ENCODE data around the gene NT5C2. TPM values are rescaled to one million over a fixed set of nuclear protein-coding genes. Genes with fewer than 3 reads are reported as not detected.

The NT5C2 gene
- total RNA-seq, 1 experiment from 2014 or later = 91.2 TPM

DNA sequence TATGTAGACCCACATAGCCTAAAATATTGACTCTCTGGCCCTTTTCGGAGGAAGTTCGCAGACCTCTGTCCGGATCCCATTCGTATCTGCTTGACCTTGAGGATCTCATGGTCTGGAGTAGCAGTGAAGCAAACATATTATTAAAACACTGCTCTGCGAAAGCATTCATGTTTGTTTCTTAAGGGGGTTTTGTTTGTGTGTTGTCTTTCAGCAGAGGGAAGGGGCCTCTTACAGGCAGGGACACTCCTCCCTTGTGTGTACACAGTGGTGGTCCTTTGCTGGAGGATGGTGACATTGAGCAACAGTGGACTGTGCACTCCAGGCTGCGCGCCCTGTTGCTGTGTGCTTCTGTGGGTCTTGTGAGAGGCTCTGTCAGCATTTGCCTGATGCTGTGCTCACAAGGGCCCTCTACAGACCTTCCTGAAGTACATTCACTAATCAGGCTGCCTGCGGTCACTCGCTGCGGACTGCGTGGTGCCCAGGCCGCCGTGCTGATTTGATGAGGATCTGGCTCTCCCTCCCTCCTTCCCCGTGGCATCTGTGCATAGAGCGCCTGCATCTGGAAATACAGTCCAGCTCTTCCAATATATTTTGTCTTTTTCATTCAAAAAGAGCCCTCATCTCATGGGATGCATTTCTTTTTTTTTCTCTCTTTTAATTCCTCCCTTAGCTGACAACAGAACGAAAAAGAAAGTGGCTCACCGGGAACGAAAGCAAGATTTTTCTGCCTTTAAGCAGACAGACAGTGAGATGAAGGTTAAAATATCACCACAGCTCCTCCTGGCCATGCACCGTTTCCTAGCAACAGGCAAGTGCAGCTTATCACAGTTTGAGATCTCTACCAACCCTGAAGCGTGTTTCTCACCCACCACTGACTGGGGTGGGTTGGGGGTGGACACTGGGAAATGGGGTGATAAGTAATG lies 139.2 kb downstream of the NT5C2 start:
- Mint-ChIP-seq H3K36me3 (ENCODE audit: insufficient read depth, unreplicated experiment) (no peaks in the 10 kb centered on the region), H3K9me3 (ENCODE audit: unreplicated experiment) (no peaks in the 10 kb centered on the region), H3K27ac (ENCODE audit: unreplicated experiment) (no peak overlapping the region), H3K4me3 (ENCODE audit: unreplicated experiment) (peak overlapping the region; percentile 13), H3K4me1 (ENCODE audit: low read depth, unreplicated experiment) (peaks cover 10% of the 10 kb centered on the region), H3K27me3 (ENCODE audit: insufficient read depth, unreplicated experiment) (no peaks in the 10 kb centered on the region)
- TF ChIP-seq, protein P1, sequence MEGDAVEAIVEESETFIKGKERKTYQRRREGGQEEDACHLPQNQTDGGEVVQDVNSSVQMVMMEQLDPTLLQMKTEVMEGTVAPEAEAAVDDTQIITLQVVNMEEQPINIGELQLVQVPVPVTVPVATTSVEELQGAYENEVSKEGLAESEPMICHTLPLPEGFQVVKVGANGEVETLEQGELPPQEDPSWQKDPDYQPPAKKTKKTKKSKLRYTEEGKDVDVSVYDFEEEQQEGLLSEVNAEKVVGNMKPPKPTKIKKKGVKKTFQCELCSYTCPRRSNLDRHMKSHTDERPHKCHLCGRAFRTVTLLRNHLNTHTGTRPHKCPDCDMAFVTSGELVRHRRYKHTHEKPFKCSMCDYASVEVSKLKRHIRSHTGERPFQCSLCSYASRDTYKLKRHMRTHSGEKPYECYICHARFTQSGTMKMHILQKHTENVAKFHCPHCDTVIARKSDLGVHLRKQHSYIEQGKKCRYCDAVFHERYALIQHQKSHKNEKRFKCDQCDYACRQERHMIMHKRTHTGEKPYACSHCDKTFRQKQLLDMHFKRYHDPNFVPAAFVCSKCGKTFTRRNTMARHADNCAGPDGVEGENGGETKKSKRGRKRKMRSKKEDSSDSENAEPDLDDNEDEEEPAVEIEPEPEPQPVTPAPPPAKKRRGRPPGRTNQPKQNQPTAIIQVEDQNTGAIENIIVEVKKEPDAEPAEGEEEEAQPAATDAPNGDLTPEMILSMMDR (IDR thresholded peaks at IDR 0.05; ENCODE audit: insufficient read depth in 1 of 2, low read depth in 1 of 2, low read length in 1 of 2, severe bottlenecking in 1 of 2, unreplicated experiment in 1 of 2) = peak; percentile 34 to 63
- Histone ChIP-seq H3K27me3 (replicated peaks; ENCODE audit: control insufficient read depth, insufficient read depth, low read length) (no peaks in the 10 kb centered on the region), H3K36me3 (ENCODE audit: control insufficient read depth, insufficient read depth, low read length) (no peaks in the 10 kb centered on the region), H3K4me3 (ENCODE audit: low read depth, low read length) (no peak overlapping the region), H3K9me3 (no peaks in the 10 kb centered on the region), H3K4me1 (peaks cover 7% of the 10 kb centered on the region; the same call in 1 of the 2 replicates)
- DNase-seq = peak; percentile 61 to 75
- POLR2A ChIA-PET = no interaction called here
- CTCF ChIA-PET = interaction anchor here (0.6 kb wide), 1 partner anchor 136 kb away, joined by 3 read pairs; the partner anchor contains the start of gene CNNM2
- no TSS peak for BruUV-seq (replicated peaks)
- intact Hi-C loops (cut with micrococcal nuclease; ENCODE audit: unreplicated experiment) = loop anchor here (1.0 kb wide), 1 partner anchor 137 kb away; no protein-coding TSS in a partner anchor

DNA sequence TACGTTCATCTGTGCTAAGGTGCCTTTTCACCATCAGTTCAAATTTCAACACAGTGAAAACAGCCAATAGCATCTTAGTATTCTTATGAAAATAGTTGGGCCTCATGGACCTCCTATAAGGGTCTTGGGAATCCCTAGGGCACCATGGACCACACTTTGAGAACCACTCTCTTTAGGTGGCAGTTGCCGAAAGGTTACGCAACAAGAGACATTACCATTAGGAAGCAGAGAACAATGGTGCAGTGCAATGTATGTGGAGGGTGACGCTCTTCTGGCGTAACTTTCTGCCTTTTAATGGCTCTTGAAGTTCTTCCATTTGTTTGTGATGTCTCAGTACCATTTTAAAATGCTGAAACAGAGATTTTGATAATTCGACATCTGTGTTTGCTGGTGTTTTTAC lies 143.8 kb downstream of the NT5C2 start:
- no peak for DNase-seq
- ChIA-PET CTCF (interaction anchor here (0.6 kb wide), 1 partner anchor 82 kb away, joined by 3 read pairs; no protein-coding TSS in a partner anchor), POLR2A (no interaction called here)
- no peaks in the 10 kb centered on the region for H3K36me3 ChIP-seq (ENCODE audit: control insufficient read depth, insufficient read depth, low read length)
- Mint-ChIP-seq H3K36me3 (ENCODE audit: insufficient read depth, unreplicated experiment) (no peaks in the 10 kb centered on the region), H3K4me1 (ENCODE audit: low read depth, unreplicated experiment) (peaks cover 7% of the 10 kb centered on the region), H3K4me3 (ENCODE audit: unreplicated experiment) (no peak overlapping the region), H3K27ac (ENCODE audit: unreplicated experiment) (no peak overlapping the region), H3K27me3 (ENCODE audit: insufficient read depth, unreplicated experiment) (no peaks in the 10 kb centered on the region), H3K9me3 (ENCODE audit: unreplicated experiment) (no peaks in the 10 kb centered on the region)
- intact Hi-C loops (cut with micrococcal nuclease; ENCODE audit: unreplicated experiment) = no loop called here
- H3K9me3 ChIP-seq = no peaks in the 10 kb centered on the region
- H3K27me3 ChIP-seq (replicated peaks; ENCODE audit: control insufficient read depth, insufficient read depth, low read length) = no peaks in the 10 kb centered on the region
- TF ChIP-seq, protein P1 (IDR thresholded peaks at IDR 0.05; ENCODE audit: insufficient read depth in 1 of 2, low read depth in 1 of 2, low read length in 1 of 2, severe bottlenecking in 1 of 2, unreplicated experiment in 1 of 2) = no peak
- peaks cover 7% of the 10 kb centered on the region; the same call in 1 of the 2 replicates for H3K4me1 ChIP-seq
- no TSS peak for BruUV-seq (replicated peaks)
- no peak overlapping the region for H3K4me3 ChIP-seq (ENCODE audit: low read depth, low read length)

DNA sequence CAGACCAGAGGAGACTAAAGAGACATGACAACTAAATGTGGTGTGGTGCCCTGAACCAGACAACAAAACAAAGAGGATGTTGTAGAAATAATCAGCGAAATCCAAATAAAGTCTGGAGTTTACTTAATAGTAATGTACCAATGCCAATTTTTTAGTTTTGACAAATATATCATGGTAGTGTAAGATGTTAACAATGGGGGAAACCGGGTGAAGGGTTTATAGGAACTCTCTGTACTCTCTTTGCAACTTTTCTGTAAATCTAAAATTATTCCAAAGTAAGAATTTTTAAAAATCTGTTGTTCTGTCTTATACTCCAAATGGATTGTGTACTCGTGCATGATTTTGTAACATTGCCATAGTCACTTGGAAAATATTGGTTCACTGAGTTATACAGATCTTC lies 145.7 kb downstream of the NT5C2 start:
- Mint-ChIP-seq H3K4me3 (ENCODE audit: unreplicated experiment) (no peak overlapping the region), H3K27ac (ENCODE audit: unreplicated experiment) (no peak overlapping the region), H3K27me3 (ENCODE audit: insufficient read depth, unreplicated experiment) (no peaks in the 10 kb centered on the region), H3K9me3 (ENCODE audit: unreplicated experiment) (no peaks in the 10 kb centered on the region), H3K36me3 (ENCODE audit: insufficient read depth, unreplicated experiment) (no peaks in the 10 kb centered on the region), H3K4me1 (ENCODE audit: low read depth, unreplicated experiment) (no peaks in the 10 kb centered on the region)
- intact Hi-C loops (cut with micrococcal nuclease; ENCODE audit: unreplicated experiment) = no loop called here
- no peaks in the 10 kb centered on the region for H3K27me3 ChIP-seq (replicated peaks; ENCODE audit: control insufficient read depth, insufficient read depth, low read length)
- no peak overlapping the region for H3K4me3 ChIP-seq (ENCODE audit: low read depth, low read length)
- no peaks in the 10 kb centered on the region for H3K9me3 ChIP-seq
- H3K4me1 ChIP-seq = no peaks in the 10 kb centered on the region
- H3K36me3 ChIP-seq (ENCODE audit: control insufficient read depth, insufficient read depth, low read length) = no peaks in the 10 kb centered on the region
- no peak for DNase-seq
- ChIA-PET POLR2A (no interaction called here), CTCF (no interaction called here)
- TF ChIP-seq, protein P1 (IDR thresholded peaks at IDR 0.05; ENCODE audit: insufficient read depth in 1 of 2, low read depth in 1 of 2, low read length in 1 of 2, severe bottlenecking in 1 of 2, unreplicated experiment in 1 of 2) = no peak
- no TSS peak for BruUV-seq (replicated peaks)

Measured in Caco-2 (cell line).